Stimulated activated CD8-positive, alpha-beta memory T cell treated with anti-CD3 and anti-CD28 coated beads, Interleukin-7, amount 100 ng/mL, for 48 hours (primary cell): Measurements from ENCODE around the gene APOBEC4.
"Not testable (repeated sequence)": the region's sequence is repeated elsewhere in the genome, so short reads cannot be mapped to it uniquely, and the experiment has no call there.

Experiments
- DNase-seq, 2 donors: peaks; one replicate each; pipeline ENCODE4 v3.0.0-alpha.2; 2020; ENCODE audit warnings: low read depth in 1 of 2; ENCODE audit errors: extremely low read depth in 1 of 2

Gene APOBEC4

GRCh38 chr1:183652547-183653461 lies at the start of gene APOBEC4:
Gene APOBEC4 (minus strand): TSS chr1:183653316. CDS start chr1:183648781, 4,535 bp downstream.
- no peak for DNase-seq

DNA sequence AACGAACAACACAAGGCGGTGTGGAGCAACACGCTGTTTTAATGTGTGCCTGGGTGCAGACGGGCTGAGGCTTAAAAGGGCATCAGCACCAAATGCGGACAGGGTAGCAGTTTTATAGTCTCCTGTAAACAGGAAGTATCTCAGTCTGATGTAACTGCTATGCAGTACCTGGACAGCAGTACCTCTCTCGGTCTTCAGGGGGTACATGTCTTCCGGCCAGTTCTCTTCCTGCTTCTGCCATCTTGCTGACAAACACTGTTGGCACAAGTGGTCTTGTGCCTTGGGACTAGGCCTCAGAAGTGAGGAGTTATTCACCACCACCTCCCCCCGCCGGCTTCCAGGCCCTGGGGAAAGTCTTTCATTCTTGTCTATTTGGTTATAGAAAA lies 49.7 kb upstream of the APOBEC4 start:
- no peak for DNase-seq

DNA sequence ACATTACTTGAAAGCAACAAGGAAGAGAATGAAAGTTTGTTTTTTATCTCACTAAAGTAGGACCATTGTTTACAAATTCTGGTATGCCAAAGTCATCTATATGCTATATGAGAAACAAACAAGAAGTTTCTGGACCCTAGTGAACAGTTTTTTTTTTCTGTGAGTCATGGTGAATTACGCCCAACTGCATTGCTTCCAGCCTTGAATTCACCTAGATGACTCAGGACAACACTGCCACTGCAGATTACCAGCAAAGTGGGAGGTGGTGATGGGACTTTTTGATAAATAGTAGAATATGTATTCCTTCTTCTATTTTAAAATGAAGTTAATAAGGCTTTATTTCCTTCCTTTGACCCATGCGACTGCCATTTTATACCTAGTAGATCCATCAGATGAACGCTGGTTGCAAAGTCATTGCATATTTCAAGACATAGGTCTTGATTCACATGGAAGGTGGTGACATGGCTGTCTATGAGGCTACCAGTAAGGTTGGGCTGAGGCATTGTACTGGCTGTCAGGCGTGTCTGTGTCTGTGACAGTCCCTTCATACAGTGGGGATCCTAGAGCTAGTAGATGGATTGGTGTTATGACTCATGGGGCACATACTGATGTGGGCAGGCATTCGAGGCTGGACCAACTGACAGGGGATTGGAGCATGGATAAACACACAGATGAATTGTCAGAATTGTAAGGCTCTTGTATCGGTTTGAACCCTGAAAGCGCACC lies 49.1 kb upstream of the APOBEC4 start:
- DNase-seq, result no peak

DNA sequence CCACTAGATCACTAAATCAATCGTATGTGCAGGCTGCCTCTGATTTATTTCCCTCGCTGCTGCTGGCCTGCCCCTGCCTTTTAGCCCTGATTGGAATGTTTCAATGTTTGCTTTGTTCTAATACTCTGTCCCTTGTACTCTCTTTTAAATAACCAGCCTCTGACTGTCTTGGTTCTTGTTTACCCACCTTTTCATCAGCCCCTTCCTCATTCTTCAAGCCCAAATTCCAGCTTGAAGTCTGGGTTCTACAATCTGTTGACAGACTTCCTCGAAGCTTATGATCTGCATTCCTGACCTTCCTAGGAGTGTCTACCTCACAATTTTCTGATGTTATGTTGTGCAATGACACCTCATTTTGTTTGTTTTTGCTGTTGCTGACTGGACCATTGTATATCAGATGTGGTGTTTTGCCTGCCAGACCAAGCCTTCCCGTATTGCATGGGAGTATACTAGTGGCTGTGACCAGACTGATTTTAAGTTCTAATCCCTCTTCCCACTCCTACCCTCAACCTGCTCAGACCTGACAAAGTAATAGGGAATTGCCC lies 46.6 kb upstream of the APOBEC4 start:
- no peak for DNase-seq

- DNase-seq, result no peak
Measured at GRCh38 chr1:183697814-183698590, 44.9 kb upstream of the APOBEC4 start.

- DNase-seq, result no peak
Measured at GRCh38 chr1:183696981-183697380, 43.9 kb upstream of the APOBEC4 start.

- DNase-seq, result no peak
Measured at GRCh38 chr1:183694755-183695154, 41.6 kb upstream of the APOBEC4 start.

DNA sequence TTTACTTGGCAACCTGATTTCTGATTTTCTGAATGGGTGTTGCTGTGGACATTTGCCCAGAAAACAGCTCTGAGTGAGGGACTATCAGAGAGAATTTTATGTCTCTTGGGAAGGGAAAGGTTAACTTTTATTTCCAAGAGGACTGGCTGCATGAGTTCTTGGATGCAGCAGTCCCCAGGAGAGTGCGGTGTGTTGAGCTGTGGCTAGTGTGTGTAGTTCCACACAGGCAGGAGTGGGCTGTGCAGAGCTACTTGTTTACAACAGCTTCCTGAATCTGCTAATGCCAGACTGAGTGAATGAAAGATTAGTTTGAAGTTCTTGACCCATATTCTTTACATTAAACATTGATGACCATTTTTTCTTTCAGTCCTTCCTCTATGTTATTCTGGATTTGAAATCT lies 41.0 kb upstream of the APOBEC4 start:
- DNase-seq, result no peak

GRCh38 chr1:183693521-183693920 lies 40.4 kb upstream of the APOBEC4 start:
- DNase-seq, result no peak

DNA sequence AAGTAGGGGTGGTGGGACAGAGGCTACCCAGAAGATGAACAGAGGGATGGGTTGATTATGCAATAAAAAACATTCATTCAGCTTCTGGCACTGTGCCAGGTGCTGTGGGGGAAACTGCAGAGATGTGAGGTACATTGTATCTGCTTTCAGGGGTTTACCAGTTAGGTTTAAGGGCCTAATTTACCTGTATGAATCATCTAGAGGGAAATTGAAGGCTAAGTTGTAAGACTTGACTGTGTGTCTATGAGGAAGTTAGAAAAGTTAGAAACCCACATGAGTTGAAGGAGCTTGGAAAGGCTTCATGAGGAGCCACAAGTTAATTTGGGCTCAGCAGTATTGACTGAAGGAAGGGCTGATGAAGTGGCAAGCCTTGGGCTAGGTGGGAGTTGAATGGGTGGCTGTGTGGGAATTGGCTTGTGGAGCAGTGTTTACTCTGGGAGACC lies 36.7 kb upstream of the APOBEC4 start:
- DNase-seq, result no peak

DNA sequence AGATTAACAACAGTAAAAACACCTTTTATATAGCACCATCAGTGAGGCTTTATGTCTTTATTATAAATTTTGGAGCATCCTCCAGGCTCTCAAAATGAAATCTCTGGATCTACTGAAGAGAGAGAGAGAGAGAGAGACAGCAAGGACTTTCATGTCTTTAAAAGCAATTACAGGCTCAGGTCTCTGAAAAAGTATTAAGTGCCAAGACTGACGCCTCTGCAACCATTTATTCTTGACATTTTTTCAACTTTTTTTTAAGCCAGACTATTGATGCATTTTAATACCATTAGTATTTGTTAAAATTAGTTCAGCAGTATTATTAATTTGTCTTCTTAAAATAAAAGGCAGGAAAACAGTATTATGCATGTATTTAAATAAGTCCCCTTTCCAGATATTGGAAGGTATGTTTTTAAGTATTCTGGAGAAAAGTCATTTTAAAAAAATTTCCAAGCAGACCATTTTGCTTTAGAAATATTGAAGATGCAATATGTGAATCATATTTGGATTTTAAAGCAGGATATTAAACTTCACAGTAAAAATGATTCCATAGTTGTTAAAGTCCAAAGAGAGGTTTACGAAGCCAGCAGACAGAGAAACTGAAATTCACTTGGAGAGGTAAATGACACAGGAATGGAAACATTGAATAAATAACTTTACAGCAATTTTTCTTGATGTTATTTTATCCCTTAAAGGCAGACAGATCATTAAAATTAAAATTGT lies 35.4 kb upstream of the APOBEC4 start:
- no peak for DNase-seq

DNA sequence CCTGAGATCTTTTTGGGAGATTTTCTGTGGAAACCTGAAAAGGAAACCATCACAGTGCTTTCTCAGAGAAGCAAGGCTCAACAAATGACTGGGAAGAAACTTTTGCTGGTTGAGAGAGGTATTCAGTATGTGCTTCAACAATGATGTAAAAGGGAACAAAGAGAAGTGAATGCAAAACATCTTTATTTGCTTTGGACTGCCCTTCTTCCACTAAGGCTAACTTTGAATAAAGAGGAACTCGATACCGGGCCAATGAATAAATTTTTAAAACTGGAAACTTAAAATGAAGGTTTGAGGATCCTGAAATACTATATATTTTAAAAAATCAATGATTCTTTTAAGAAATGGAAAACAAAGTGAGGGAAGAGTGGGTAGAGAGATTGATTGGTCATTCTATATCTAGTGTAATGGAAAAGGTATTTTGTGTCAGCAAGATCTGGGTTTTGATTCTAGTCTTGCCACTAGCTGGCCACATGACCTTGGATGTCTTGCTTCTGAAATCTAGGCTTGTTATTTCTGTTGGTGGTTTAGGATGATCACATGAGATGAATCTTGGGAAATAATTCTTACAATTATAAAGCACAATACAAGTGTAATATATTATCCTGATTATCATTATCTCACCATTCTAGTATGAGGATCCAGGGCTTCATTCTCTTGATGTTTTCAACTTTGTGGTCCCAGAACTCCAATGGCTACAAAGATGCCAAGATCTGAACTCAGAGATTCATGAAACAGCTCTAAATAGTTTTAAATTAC lies 34.6 kb upstream of the APOBEC4 start:
- DNase-seq, result no peak

GRCh38 chr1:183686229-183686628 lies 33.1 kb upstream of the APOBEC4 start:
- no peak for DNase-seq

DNA sequence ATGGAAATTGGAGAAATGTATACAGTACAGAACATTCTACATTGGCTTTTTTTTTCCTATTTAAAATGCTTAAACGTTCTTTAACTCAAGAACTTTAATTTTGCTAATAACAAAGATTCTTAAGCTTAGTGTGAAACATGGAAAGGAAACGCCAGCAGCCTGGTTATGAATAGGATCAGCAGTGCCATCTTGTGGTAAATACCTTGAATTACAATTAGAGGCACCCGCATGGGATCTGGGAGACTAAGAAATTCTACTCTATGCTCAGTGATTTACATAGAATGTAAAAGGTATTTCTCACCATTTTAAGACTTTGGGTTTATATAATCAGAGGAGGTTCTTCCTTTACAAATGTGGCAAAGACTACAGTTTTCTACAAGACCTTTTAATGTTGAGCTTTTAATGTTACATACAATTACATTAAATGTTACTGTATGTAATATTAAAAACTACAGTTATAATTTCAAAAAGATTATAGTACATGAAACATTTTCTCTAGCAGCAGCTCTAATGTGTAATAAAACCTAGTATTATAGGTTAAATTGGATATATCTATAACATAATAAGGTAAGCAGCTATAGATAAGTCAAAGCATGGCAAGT lies 32.1 kb upstream of the APOBEC4 start:
- DNase-seq, result no peak

DNA sequence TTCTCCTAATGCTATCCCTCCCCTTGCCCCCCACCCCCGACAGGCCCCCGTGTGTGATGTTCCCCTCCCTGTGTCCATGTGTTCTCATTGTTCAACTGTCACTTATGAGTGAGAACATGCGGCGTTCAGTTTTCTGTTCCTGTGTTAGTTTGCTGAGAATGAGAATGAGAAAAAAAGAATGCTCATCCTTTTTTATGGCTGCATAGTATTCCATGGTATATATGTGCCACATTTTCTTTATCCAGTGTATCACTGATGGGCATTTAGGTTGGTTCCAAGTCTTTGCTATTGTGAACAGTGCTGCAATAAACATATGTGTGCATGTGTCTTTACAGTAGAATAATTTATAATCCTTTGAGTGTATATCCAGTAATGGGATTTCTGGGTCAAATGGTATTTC lies 26.2 kb upstream of the APOBEC4 start:
- DNase-seq, result not testable (repeated sequence)

DNA sequence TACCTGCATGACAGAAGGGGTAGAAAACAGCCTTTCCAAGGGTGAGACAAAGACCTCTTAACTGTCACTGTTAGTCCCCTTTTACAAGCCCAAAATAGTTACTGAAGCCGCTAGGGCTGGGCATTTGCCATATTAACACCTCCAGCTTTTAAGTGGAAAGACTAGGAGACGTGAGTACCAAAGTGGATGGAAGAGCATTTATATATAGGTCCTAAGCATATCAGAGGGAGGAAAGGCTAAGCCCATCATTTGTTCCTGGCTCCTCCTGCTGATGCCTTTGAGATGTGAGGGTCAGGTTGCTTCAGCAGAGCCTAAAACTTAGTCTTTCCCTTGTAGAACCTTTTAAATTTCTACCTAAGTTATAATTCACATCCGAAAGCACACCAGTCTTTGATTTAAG lies 25.7 kb upstream of the APOBEC4 start:
- DNase-seq, result no peak

- DNase-seq, result no peak
Measured at GRCh38 chr1:183676586-183677189, 23.6 kb upstream of the APOBEC4 start.

- DNase-seq, result no peak
Measured at GRCh38 chr1:183675883-183676585, 22.9 kb upstream of the APOBEC4 start.
